Suprapubic skin (tissue), 4 donors: ENCODE measurements around the gene PRSS56. TPM values are rescaled to one million over a fixed set of nuclear protein-coding genes. Genes with fewer than 3 reads are reported as not detected.

Experiments
- DNase-seq, 2 donors: peaks; one replicate each; pipeline ENCODE4 v3.0.0-alpha.2; 2019; ENCODE audit warnings: low spot score in 2 of 2
- H3K27ac ChIP-seq: fragments of 200-600 bp; sonication (generic); one replicate; pipeline ENCODE4 v1.5.1; 2019
- H3K27me3 ChIP-seq: fragments of 200-600 bp; sonication (generic); one replicate; pipeline ENCODE4 v1.5.1; 2019
- H3K36me3 ChIP-seq: fragments of 200-600 bp; sonication (generic); one replicate; pipeline ENCODE4 v1.5.1; 2019
- H3K4me1 ChIP-seq: fragments of 200-600 bp; sonication (generic); one replicate; pipeline ENCODE4 v1.5.1; 2019
- H3K4me3 ChIP-seq: fragments of 200-600 bp; sonication (generic); one replicate; pipeline ENCODE4 v1.5.1; 2019; ENCODE audit warnings: mild to moderate bottlenecking
- H3K9me3 ChIP-seq: fragments of 200-600 bp; sonication (generic); one replicate; pipeline ENCODE4 v1.5.1; 2019
- CTCF ChIP-seq, 2 donors: fragments of 200-600 bp in 1 of 2; fragments of 450-650 bp in 1 of 2; sonication (generic) in 1 of 2; IDR thresholded peaks; one replicate each; pipeline ENCODE4 v1.5.1; 2016 to 2019; ENCODE audit warnings: antibody characterized with exemption in 2 of 2, mild to moderate bottlenecking in 1 of 2, moderate library complexity in 1 of 2
- EP300 ChIP-seq: sonication (generic); formaldehyde crosslinking; IDR thresholded peaks from one replicate; pipeline ENCODE4 v1.6.1; 2017; ENCODE audit warnings: antibody characterized with exemption
- POLR2A ChIP-seq, 2 donors: fragments of 450-650 bp; IDR thresholded peaks; one replicate each; pipeline ENCODE4 v1.6.1; 2017; ENCODE audit warnings: antibody characterized with exemption in 2 of 2, mild to moderate bottlenecking in 2 of 2, moderate library complexity in 2 of 2
- POLR2AphosphoS5 ChIP-seq, 3 donors: sonication (generic); formaldehyde crosslinking; IDR thresholded peaks; one replicate each; pipeline ENCODE4 v1.6.1; 2017; ENCODE audit warnings: antibody characterized with exemption in 3 of 3
- WGBS: methylation state at CpG from one replicate; pipeline ENCODE4 v1.1.5; 2018; 5-methylcytosine and 5-hydroxymethylcytosine counted together
- total RNA-seq, 4 donors: library from RNA; depleted of rRNA; stranded (reverse); fragments of >200 nt; gene quantifications; one replicate each; pipeline ENCODE4 v1.1.0, GENCODE V29; 2016

PRSS56 gene
- total RNA-seq, 4 donors from 2014 or later, result not detected

GRCh38 chr2:232544674-232545073, 24.5 kb downstream of the PRSS56 start:
- TF ChIP-seq POLR2A (IDR thresholded peaks at IDR 0.05), result no peak
- H3K4me3 ChIP-seq, result no peak overlapping the region
- peaks cover 11% of the 10 kb centered on the region for H3K27me3 ChIP-seq
- peaks cover 7% of the 10 kb centered on the region for H3K4me1 ChIP-seq
- H3K36me3 ChIP-seq, result peaks cover 3% of the 10 kb centered on the region
- H3K27ac ChIP-seq, result no peak overlapping the region
- no peaks in the 10 kb centered on the region for H3K9me3 ChIP-seq
- DNase-seq, result peak in 1 of 2 donors; percentile 47
- 94% methylated on average over 6 of the region's 6 CpGs for WGBS

GRCh38 chr2:232545511-232546375, 25.6 kb downstream of the PRSS56 start:
- 93% methylated on average over 10 of the region's 17 CpGs for WGBS
- no peak for TF ChIP-seq CTCF (IDR thresholded peaks at IDR 0.05)
- no peak for TF ChIP-seq POLR2A (IDR thresholded peaks at IDR 0.05)
- TF ChIP-seq EP300, result no peak
- no peak for TF ChIP-seq POLR2AphosphoS5 (IDR thresholded peaks at IDR 0.05)
- peaks cover 10% of the 10 kb centered on the region for H3K4me1 ChIP-seq
- DNase-seq, result peak in 1 of 2 donors; percentile 72
- no peak overlapping the region for H3K4me3 ChIP-seq
- H3K27me3 ChIP-seq, result peaks cover under 1% of the 10 kb centered on the region
- H3K9me3 ChIP-seq, result no peaks in the 10 kb centered on the region
- H3K27ac ChIP-seq, result no peak overlapping the region
- H3K36me3 ChIP-seq, result peaks cover 3% of the 10 kb centered on the region

- Histone ChIP-seq H3K27ac (no peak overlapping the region), H3K27me3 (no peaks in the 10 kb centered on the region), H3K36me3 (peaks cover 3% of the 10 kb centered on the region), H3K4me1 (peaks cover 28% of the 10 kb centered on the region), H3K4me3 (no peak overlapping the region), H3K9me3 (no peaks in the 10 kb centered on the region)
- peak in 1 of 2 donors; percentile 50 for DNase-seq
- WGBS, result 97% methylated on average over 6 of the region's 6 CpGs
- TF ChIP-seq CTCF (IDR thresholded peaks at IDR 0.05) (no peak), POLR2AphosphoS5 (IDR thresholded peaks at IDR 0.05) (no peak), EP300 (no peak), POLR2A (IDR thresholded peaks at IDR 0.05) (no peak)
Observed at GRCh38 chr2:232547991-232548390, 27.8 kb downstream of the PRSS56 start.

GRCh38 chr2:232549655-232550353, 29.6 kb downstream of the PRSS56 start:
- no peaks in the 10 kb centered on the region for H3K9me3 ChIP-seq
- TF ChIP-seq POLR2A (IDR thresholded peaks at IDR 0.05) (no peak), EP300 (no peak), CTCF (IDR thresholded peaks at IDR 0.05) (no peak), POLR2AphosphoS5 (IDR thresholded peaks at IDR 0.05) (no peak)
- H3K4me1 ChIP-seq, result peaks cover 33% of the 10 kb centered on the region
- peaks cover 3% of the 10 kb centered on the region for H3K36me3 ChIP-seq
- no peak for DNase-seq
- peak overlapping the region; percentile 99 for H3K27ac ChIP-seq
- H3K27me3 ChIP-seq, result no peaks in the 10 kb centered on the region
- peak overlapping the region; percentile 83 for H3K4me3 ChIP-seq
- 37% methylated on average over 21 of the region's 21 CpGs for WGBS

- H3K36me3 ChIP-seq, result peaks cover 3% of the 10 kb centered on the region
- under 1% methylated on average over 42 of the region's 81 CpGs for WGBS
- TF ChIP-seq POLR2AphosphoS5 (IDR thresholded peaks at IDR 0.05) (peak in 2 of 3 donors; percentile 31 to 87), EP300 (no peak), CTCF (IDR thresholded peaks at IDR 0.05) (peak in 1 of 2 donors; percentile 31), POLR2A (IDR thresholded peaks at IDR 0.05) (peak; percentile 43 to 67)
- H3K27ac ChIP-seq, result peak within 1 kb of the TSS; percentile 99
- no peaks in the 10 kb centered on the region for H3K27me3 ChIP-seq
- H3K9me3 ChIP-seq, result no peaks in the 10 kb centered on the region
- peak within 1 kb of the TSS; percentile 83 for H3K4me3 ChIP-seq
- peak; percentile 96 to 97 for DNase-seq
- H3K4me1 ChIP-seq, result peaks cover 34% of the 10 kb centered on the region
Observed at GRCh38 chr2:232550354-232551249, 30.4 kb downstream of the PRSS56 start, which contains the start of the genes EIF4E2 and TIGD1. Gene EIF4E2 (plus strand): TSS chr2:232550689. CDS start chr2:232550725, 36 bp downstream. Gene TIGD1 (minus strand): TSS chr2:232550557. CDS start chr2:232549882, 675 bp downstream.
